ENCODE data around the gene CHN1.
A peak's percentile ranks its signal among the peaks of the same experiment; 100 is the strongest.

CHN1 gene, protein sequence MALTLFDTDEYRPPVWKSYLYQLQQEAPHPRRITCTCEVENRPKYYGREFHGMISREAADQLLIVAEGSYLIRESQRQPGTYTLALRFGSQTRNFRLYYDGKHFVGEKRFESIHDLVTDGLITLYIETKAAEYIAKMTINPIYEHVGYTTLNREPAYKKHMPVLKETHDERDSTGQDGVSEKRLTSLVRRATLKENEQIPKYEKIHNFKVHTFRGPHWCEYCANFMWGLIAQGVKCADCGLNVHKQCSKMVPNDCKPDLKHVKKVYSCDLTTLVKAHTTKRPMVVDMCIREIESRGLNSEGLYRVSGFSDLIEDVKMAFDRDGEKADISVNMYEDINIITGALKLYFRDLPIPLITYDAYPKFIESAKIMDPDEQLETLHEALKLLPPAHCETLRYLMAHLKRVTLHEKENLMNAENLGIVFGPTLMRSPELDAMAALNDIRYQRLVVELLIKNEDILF

DNA sequence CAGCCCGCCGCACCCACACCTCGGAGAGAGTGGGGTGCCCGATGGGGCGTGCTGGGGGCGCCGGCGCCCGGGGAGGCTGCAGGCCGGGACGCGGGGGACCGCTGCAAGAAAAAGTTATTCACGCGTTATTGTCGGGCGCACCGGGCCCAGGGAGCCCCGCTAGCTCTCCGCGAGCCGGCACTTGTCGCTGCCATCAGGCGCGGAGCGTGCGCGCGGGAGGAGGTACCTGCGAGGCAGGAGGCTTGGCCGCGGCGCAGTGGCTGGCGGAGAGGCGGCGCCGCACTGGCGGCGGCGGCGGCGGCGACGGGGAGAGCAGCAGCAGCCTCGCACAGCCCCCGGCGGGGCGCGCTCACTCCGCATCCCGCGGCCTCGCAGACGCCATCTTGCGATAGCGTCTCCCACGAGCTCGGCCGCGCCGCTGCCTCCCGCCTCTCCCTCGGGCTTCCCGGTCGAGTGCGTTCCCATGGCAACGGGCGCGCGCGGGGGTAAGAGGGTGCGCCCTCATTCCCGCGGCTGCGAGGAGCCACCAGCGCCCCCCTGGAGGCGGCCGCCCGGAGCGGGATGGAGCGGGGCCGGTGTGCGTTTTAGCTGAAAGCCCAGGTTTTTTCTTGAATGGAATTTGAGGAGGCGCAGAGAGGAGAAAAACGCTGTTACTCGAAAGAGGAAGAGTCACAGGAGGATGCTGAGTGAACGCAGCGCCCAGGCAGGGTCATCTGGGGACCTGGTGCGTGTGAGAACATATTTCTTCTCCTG is at the start of gene CHN1:
Gene CHN1, minus strand, starts transcription at position 402 of the 753 bp plus-strand sequence. CDS start 469 bp downstream, outside the sequence.
- DNase-seq, result peak; percentile 86

DNA sequence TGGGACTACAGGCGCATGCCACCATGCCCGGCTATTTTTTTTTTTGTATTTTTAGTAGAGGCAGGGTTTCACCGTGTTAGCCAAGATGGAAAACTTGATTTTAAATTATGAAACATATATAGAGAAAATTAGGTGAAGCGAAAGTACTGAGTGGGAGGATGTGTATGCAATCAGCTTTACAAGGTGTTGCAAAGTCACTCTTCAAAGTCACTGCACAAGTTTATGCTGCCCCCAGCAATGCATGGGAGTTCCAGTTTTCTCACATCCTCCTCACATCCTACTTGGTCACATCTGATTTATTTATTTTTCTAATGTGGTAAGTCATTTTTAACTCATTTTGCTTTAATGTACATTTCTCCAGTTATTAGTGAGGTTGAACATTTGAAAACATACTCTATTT is 49.2 kb upstream of the CHN1 start:
- DNase-seq, result no peak

DNA sequence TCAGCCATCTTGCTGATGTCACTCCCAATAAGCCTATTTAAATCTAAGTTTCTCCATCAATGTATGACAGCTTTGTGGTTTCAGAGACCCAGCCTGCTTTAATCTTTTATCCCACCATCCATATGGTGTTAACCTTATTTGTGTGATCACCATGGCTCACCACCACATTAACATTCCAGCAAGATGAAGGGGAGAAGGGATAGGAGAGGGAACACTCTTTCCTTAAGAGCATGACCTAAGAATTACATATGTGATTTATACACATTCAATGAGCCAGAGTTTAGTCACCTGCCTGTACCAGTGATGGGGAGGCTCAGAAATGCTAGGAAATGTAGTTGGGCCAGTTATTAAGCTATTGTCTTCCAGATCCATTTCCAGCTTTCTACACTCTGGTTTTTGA is 44.5 kb upstream of the CHN1 start:
- no peak for DNase-seq

DNA sequence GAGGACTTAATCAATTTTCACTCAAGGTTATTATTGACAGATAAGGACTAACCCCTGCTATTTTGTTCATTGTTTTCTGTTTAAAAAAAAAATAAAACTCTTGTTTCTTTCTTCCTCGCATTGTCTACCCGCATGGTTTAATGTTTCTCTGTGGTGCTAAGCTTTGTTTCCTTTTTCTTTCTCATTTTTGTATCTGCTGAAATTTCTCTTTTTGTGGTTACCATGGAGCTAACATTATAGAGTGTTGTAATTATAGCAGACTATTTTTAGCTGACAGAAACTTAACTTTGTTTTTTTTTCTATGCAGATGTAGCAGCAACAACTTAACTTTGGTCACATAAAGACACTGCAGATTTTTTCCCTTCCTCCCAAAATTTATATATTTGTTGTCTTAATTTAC is 43.1 kb upstream of the CHN1 start:
- no peak for DNase-seq

DNA sequence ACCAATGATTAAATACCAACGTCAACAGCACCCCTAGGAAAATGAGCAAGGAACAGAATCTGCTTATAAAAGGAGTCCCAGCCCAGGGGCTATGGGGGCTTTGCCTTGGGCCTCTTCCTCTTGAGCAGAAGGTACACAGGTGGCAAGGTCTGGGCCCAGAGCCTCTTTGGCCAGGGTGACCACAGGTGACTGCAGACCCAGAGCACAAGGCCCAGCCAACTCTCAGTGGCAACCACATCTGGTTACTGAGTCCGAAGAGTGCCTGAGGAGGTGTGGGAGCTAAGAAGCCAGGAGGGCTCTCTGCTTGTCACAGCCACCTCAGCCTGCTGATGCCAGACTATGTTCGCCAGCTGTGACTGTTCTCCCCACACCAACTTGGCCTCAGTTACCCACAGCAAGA is 34.3 kb upstream of the CHN1 start:
- no peak for DNase-seq

DNA sequence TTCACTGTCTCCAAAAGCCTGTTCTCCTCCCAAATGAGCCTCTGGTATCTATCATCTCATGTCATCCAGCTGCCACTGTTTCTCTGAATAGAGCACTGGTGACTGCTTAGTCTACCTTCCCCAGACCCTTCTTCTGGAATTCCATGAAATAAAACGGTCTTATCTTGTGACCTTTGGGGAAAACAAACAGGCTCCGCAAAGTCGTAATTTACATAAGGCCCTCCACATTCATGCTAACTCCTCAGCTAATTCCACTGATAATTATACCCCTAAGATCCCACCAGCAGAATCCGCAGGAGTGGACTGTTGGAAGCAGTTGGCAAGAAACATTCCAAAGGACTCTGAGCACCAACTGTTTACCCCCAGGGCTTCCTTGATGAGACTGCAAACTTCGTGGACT is 33.9 kb upstream of the CHN1 start:
- no peak for DNase-seq

DNA sequence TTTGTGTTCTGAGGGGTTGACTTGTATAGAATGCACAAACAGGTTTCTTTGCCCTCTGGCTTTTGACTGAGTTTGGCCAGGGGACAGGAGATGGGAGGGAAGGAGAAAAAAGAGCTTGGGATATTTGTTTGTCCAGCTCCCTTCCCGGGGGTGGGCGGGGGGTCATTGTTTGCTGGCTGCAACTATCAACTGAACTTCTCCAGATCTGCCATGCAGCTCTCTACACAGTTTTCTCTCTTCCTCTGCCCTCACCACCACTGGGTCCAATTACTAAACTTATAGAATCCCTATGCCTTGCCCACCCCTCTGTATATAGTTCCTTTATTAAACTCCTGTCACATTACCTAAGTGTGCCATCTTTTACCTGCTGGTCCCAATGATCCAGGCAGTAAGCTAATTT is 32.8 kb upstream of the CHN1 start:
- no peak for DNase-seq

DNA sequence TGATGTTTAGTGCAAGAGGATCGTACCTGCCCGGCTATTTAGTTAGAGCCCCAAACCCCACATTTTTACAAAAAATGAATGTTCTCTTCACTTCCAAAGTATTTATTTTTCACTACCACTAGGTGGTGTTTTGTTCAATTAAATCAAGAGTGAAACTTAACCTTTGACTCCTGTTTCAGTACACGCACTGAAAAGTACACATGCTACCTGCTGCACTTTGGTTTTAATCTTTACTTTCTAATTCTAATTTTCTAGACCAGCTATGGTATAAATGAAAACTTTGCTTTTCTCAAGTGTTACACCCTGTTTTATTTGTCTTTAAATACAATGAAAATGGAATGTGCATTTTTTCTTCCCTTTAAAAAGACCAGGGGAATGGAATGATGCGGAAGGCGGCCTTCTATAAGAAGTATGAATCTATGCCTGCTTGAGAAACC is 31.4 kb upstream of the CHN1 start:
- DNase-seq, result peak; percentile 8

DNA sequence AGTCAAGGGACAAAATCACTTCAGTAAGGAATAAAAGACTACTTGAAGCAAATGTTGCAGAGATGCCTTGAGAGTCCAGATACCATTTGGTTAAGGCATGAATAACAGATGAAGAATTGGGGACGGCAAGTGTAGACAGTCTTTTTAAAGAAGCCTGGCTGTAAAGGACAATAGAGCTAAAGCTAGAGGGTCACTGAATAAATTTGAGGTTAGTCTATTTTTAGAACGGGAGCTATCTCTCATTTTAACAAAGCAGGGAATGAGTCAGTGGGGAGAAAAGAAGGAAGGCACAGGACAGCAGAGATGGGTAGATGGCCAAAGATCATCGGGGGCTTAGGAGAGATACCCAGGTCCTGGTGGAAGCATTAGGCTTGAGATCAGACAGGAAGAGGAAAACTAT is 30.6 kb upstream of the CHN1 start:
- DNase-seq, result no peak

DNA sequence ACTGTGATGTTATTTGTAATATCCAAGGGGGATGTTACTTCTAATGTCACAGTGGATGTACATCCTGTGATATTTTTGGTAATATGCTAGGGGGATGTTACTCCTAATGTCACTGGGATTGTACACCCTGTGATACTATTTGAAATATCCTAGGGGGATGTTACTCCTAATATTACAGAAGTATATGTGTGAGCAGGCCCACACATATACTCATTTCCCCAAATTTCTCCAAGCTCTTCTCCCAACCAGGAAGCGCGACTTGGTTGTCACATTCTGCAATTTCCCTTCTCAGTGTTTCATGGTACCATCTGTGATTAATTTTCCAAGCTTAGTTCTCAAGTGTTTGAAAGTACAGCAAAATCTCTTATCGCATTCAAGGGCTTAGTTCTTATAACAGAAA is 29.5 kb upstream of the CHN1 start:
- no peak for DNase-seq

DNA sequence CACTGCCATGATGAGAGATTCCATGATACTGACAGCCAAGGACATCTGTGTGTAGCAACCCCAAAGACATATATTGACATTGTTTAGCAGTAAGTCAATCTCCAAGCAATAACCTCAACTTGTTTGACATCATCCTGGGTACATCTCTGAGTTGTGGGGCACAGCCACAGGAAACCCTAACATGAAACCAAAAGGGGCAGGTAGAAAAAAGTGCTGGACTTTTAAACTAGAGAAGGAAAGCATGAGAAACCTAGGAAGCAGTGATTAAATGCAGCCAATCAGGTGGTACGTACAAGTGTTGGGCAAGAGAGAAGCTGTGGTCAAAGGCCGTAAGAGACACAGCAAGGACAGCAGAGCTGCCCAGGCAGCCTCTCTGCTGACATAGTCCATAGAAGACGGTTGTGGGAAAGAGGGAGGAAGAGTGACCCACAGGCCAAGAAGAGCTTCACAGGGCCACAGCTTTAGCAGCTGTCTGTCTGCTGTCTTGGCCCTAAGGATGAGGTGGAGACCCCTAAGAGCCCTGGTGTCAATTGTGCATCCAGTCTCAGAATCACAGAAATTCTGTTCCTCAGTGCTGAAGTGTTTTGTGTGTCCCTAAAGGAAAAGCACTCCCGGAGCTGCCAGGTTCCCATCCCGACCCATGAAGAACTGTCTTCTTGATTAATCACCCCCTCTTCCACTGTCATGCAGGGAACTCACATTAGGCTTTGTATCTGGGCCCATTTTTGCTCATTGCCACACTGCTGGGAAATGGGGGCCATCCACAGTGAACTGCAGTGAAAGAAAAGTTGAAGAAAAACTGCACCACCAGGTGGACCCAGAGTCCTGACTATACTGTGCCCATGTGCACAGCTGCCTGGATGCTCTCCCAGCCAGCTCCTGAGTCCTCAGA is 25.4 kb upstream of the CHN1 start:
- DNase-seq, result no peak

DNA sequence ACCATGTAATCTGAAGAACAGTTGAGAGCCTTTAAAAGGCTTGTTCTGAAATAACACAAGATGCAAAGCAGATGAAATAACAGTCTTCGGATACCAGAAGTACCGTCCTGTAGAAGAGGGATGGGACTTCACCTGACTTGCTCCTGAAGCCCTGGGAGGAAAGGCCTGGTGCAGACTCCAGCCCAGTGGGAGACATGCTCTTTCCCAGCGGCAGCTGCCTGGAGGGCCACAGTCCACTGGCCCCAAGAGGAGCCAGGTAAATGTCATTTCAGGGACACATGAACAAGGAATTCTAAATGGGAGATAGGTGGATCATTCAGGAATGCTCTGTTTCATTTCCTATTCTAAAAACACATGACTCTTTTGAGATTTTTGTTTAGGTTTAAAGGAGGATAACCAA is 22.6 kb upstream of the CHN1 start:
- no peak for DNase-seq

DNA sequence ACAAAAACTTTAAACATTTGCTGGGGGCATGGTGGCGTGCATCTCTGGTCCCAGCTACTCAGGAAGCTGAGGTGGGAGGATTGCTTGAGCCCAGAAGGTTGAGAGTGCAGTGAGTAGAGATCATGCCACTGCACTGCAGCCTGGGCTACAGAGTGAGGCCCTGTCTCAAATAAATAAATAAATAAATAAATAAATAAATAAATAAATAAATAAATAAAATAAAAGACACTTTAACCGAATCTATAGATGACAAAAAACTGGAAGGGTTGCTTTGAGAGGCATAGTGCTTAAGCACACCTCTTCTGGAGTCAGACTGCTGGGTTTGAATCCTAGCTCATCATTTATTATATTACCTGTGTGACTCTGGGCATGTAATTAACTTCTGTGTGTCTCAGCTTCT is 21.2 kb upstream of the CHN1 start:
- DNase-seq, result no peak

DNA sequence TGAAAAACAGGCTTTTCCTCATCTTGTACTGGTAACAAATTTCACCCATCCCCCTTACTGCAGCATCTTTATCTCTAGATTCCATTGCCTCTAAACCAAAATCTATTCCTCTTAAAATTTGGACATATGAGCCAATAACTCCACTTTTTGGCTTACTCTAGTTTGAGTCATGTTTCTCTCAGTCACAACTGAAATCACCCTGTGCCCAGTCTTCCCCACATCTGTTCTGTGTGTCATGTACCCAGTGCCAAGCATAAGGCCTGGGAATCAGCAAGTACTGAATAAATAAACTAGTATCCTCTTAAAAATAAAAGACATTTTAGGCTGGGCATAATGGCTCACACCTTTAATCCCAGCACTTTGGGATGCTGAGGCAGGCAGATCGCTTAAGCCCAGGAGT is 20.8 kb upstream of the CHN1 start:
- no peak for DNase-seq

DNA sequence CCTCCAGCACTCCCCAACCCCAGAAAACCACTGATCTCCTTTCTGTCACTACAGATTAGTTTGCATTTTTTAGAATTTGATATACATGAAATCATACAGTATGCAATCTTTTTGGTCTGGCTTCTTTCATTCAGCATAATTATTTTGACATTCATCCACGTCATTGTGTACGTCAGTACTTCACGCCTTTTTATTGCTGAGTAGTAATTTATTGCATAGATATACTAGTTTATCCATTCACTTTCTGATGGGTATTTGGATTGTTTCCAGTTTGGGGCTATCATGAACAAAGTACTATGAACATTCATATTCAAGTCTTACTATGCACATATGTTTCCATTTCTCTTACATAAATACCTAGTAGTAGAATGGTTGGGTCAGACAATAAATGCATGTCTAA is 20.1 kb upstream of the CHN1 start:
- no peak for DNase-seq

DNA sequence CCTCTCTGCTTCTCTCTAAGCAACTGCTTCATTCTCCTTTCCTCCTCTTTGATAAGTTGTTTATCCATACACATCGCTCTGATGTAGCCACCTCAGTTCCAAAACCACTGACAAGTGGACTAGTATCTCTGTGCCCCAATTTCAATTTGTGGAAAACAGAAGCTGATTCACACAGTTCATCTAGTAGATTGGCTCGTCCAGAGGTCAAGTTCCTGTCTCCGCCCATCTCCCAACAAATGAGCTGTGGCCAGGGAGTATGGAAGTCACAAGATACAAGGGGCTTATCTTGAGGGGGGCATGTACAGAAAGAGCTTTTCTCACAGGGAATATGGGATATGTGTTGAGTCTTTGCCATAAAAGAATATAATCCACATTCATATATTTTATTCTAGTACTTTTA is 17.7 kb upstream of the CHN1 start:
- no peak for DNase-seq

DNA sequence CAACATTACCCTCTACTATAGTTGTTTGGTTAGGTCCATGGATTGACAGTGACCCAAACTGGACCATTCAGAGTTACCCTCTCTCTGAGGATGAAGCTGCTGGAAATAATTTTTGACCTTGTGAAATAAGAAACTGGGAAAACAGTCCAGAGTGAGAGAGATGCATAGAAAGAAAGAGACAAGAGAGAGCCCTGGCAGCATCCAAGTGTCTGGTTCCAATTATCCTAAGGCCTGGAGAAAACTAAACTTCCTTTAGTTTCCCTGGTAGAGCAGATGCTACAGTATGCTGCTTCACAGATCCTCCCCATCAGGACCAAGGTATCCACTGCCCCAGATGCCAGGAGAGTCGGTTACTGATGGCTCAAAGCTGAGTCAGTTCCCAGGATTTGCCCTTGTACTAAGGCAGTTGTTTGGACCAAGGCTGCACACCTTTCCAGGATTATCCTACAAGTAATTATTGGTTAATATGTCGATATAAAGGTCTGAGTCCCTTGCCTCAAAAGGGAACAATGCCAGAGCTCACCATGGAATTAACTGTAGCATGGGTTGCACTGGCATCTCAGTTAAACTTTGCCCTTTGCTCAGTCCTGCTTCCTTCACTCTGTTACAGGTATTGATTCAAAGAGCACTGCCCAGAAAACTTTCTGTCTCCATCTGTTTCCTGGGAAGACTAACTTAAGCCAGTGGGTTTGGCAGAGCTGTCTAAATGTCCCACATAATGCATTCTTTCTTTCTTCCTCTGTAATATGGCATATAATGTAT is 14.6 kb upstream of the CHN1 start:
- no peak for DNase-seq

DNA sequence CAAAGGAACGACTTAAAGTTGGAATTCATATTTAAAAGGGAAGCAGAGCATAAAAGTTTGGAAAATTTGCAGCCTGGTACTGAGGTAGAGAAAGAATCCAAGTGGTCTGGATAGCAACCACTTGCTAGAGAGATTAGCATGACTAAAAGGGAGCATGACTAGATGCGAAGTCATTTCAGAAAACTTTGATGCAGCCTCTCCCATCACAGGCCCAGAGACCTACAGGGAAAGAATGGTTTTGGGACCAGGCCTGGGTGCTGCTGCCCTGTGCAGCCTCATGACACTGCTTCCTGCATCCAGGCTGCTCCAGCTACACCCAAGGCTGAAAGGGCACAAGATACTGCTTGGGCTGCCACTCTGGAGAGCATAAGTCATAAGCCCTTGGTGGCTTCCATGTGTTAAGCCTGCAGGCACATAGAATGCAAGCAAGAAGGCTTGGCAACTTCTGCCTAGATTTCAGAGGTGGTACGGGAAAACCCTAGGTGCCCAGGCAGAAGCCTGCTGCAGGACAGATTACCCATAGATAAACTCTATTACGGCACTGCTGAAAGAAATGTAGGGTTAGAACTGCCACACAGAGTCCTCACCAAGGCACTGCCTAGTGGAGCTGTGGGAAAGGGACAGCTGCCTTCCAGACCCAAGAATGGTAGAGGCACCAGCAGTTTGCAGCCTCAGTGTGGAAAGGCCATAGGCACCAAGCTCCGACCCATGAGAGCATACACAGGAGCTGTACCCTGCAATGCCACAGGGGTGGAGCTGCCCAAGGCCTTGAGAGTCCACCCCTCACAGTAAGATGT is 12.6 kb upstream of the CHN1 start:
- DNase-seq, result no peak

DNA sequence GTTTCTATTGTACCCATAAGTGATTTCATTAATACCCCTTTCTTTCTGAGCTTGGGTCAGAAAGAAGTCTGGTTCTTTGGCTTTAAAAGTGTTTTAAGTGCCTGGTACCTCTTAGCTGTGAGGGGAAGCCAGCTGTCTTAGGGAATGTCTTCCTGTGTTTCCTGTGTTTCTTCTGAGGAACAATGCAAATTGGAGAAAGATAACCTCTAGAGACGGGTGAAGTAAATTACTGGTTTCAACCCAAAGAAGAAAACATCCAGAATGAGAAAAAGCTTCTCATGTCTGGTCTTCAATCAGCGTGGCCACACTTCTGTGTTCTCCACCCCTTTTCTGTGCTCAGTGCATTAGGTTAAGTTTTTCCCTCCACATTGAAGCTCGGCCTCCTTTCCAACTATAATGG is 10.2 kb upstream of the CHN1 start:
- no peak for DNase-seq

DNA sequence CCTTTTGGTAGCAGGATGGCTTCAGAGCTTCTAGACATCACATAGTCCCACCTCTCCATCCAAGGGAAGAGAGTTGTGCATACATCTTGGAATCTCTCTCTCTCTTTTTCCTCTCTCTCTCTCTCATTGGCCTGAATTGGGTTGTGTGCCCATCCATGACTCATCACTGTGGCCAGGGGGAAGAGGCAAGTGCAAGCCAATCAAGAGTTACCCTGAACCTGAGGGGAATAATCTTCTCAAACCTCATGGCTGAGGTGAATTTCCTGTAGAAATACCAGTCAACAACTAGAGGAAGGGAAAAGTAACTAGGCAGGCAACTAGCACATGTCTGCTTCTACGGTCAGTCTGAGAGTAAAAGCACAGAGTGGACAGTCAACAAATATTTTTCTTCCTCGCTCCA is 7.3 kb upstream of the CHN1 start:
- no peak for DNase-seq

DNA sequence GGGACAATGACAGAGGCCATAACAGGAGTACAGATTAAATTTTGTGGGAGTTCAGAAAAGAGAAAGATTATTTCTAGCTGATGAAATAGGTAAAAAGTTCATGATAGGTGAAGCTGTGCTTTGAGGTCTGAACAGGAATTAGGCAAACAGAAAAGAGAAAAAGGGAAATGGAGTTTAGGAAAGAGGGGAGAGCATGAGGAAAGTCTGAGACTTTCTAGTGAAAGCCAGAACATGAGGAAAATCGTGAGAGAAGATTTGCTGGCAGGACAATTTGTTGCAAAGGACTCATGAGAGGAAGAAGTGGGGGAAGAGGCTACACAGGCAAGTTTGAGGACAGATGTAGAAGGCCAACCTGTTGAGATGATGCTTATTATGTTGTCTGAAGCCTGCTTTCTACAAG is 6.3 kb upstream of the CHN1 start:
- DNase-seq, result no peak

DNA sequence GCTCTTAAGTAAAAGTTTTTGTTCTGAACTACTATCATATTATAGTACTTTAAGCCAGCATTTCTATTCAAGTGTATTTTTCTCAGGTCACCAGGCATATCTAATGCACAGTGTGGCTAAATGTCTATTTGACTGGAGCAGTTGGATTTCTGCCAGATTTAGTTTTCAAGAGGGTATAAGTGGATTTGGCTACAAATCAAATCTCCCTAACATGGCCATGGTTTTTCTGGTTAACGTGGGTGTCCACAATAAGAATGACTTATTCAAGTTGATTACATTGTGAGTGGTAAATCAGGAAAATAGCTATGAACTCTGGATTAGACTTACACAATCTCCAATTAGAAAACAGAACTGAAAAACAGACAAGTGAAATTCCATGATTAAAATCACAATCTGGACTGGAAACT is 5.7 kb upstream of the CHN1 start:
- DNase-seq, result peak; percentile 81
